HFF-Myc (cell line): ENCODE data around the gene SRC.

Experiments
- DNase-seq: peaks from one replicate; pipeline ENCODE4 v3.0.0-alpha.2; 2011; ENCODE audit warnings: low read depth; ENCODE audit errors: extremely low read depth
- H3K4me3 ChIP-seq: replicated peaks from 2 replicates; pipeline ENCODE4 v1.5.1; 2011; ENCODE audit warnings: low read depth, mild to moderate bottlenecking, control low read depth, low read length
- CTCF ChIP-seq: IDR thresholded peaks from 2 replicates; pipeline ENCODE4 v1.5.1; 2012; ENCODE audit warnings: mild to moderate bottlenecking, low read depth, low read length, control low read depth; ENCODE audit errors: missing control alignments

Gene SRC

GRCh38 chr20:37445041-37445440 is 99.1 kb downstream of the SRC start:
- no peak for DNase-seq
- H3K4me3 ChIP-seq = no peak overlapping the region
- TF ChIP-seq CTCF = no peak

- no peak for TF ChIP-seq CTCF
- DNase-seq = no peak
- H3K4me3 ChIP-seq = no peak overlapping the region
Observed at GRCh38 chr20:37446286-37447032, 100.5 kb downstream of the SRC start.

GRCh38 chr20:37447688-37448087 is 101.7 kb downstream of the SRC start:
- TF ChIP-seq CTCF = no peak
- no peak overlapping the region for H3K4me3 ChIP-seq
- DNase-seq = no peak

- DNase-seq = no peak
- H3K4me3 ChIP-seq = no peak overlapping the region
- no peak for TF ChIP-seq CTCF
Observed at GRCh38 chr20:37449276-37449675, 103.3 kb downstream of the SRC start.

- no peak for DNase-seq
- no peak overlapping the region for H3K4me3 ChIP-seq
- no peak for TF ChIP-seq CTCF
Observed at GRCh38 chr20:37450344-37450743, 104.4 kb downstream of the SRC start.

GRCh38 chr20:37451616-37452015 is 105.7 kb downstream of the SRC start:
- TF ChIP-seq CTCF = no peak
- H3K4me3 ChIP-seq = no peak overlapping the region
- DNase-seq = no peak

- no peak for TF ChIP-seq CTCF
- no peak overlapping the region for H3K4me3 ChIP-seq
- no peak for DNase-seq
Observed at GRCh38 chr20:37452236-37452635, 106.3 kb downstream of the SRC start.
